Spleen (tissue), 11 donors: ENCODE measurements around the gene PPP1R14B. TPM values are rescaled to one million over a fixed set of nuclear protein-coding genes. Genes with fewer than 3 reads are reported as not detected.
A peak's percentile ranks its signal among the peaks of the same experiment; 100 is the strongest.

ENCODE experiments used
- DNase-seq: peaks from one replicate; pipeline ENCODE4 v3.0.0-alpha.2; 2020
- H3K27ac ChIP-seq, 8 donors: fragments of 200-600 bp; sonication (generic) in 7 of 8; 1 replicate in 4 of 8; 2 replicates in 4 of 8; pipeline versions ENCODE4 v1.5.0 to v1.8.0; 2016 to 2021; ENCODE audit warnings: inconsistent platforms in 4 of 8, mild to moderate bottlenecking in 4 of 8, moderate library complexity in 1 of 8
- H3K27me3 ChIP-seq, 7 donors: fragments of 200-600 bp; sonication (generic) in 6 of 7; replicated peaks in 1 of 7; 1 replicate in 4 of 7; 2 replicates in 3 of 7; pipeline versions ENCODE4 v1.5.0 to v1.8.0; 2016 to 2021; ENCODE audit warnings: inconsistent platforms in 3 of 7, mild to moderate bottlenecking in 1 of 7
- H3K36me3 ChIP-seq, 6 donors: fragments of 200-600 bp; sonication (generic) in 5 of 6; 1 replicate in 4 of 6; 2 replicates in 2 of 6; pipeline versions ENCODE4 v1.5.0 to v1.8.0; 2016 to 2021; ENCODE audit warnings: inconsistent platforms in 2 of 6
- H3K4me1 ChIP-seq, 6 donors: fragments of 200-600 bp; sonication (generic) in 5 of 6; 1 replicate in 3 of 6; 2 replicates in 3 of 6; pipeline versions ENCODE4 v1.5.0 to v1.8.0; 2016 to 2021; ENCODE audit warnings: inconsistent platforms in 3 of 6
- H3K4me3 ChIP-seq, 8 donors: fragments of 200-600 bp; sonication (generic) in 7 of 8; 1 replicate in 4 of 8; 2 replicates in 4 of 8; pipeline versions ENCODE4 v1.5.0 to v1.8.0; 2016 to 2021; ENCODE audit warnings: inconsistent platforms in 4 of 8, mild to moderate bottlenecking in 4 of 8, moderate library complexity in 2 of 8
- H3K9me3 ChIP-seq, 8 donors: fragments of 200-600 bp; sonication (generic) in 7 of 8; 1 replicate in 4 of 8; 2 replicates in 4 of 8; pipeline versions ENCODE4 v1.5.0 to v1.8.0; 2016 to 2021; ENCODE audit warnings: inconsistent platforms in 4 of 8
- CTCF ChIP-seq, 11 experiments: fragments of 200-600 bp in 7 of 11; fragments of 450-650 bp in 4 of 11; sonication (generic) in 4 of 11; IDR thresholded peaks in 8 of 11; conservative IDR thresholded peaks in 3 of 11; 1 replicate in 7 of 11; 2 replicates in 4 of 11; pipeline versions ENCODE4 v1.4.0 to v1.8.0; 2016 to 2021; ENCODE audit warnings: antibody characterized with exemption in 11 of 11, inconsistent platforms in 4 of 11, mild to moderate bottlenecking in 1 of 11
- POLR2A ChIP-seq, 3 donors: fragments of 450-650 bp; IDR thresholded peaks; one replicate each; pipeline ENCODE4 v1.5.1; 2017; ENCODE audit warnings: antibody characterized with exemption in 3 of 3, mild to moderate bottlenecking in 1 of 3
- POLR2AphosphoS5 ChIP-seq, 3 donors: sonication (generic); formaldehyde crosslinking; IDR thresholded peaks; one replicate each; pipeline ENCODE4 v1.5.1; 2017; ENCODE audit warnings: antibody characterized with exemption in 3 of 3
- WGBS, 5 donors: extraction: QIAGEN DNeasy Blood & Tissue Kit in 3 of 5; methylation state at CpG; one replicate each; pipeline versions ENCODE4 v1.1.5 to v1.1.7; 2013 to 2018; 5-methylcytosine and 5-hydroxymethylcytosine counted together
- intact Hi-C: fragments of 100-400 bp; cut with DNase I; formaldehyde crosslinking; loops from one replicate; pipeline ENCODE4 v1.15.0; 2023; ENCODE audit warnings: low total_unique reads
- polyA plus RNA-seq, 3 donors: library from polyadenylated mRNA; stranded (reverse); fragments of 200-250 nt; gene quantifications; one replicate each; pipeline ENCODE4 v1.2.1, GENCODE V29; 2013
- total RNA-seq, 7 donors: library from RNA; depleted of rRNA in 3 of 7; stranded (reverse); fragments of >200 nt in 3 of 7; fragmentation: NEBNext Ultra II Directional in 4 of 7; extraction: Animal tissue kit (Norgen Biotek cat#: 25700) in 4 of 7; gene quantifications; one replicate each; pipeline versions ENCODE4 v1.1.0 to v1.2.1, GENCODE V29; 2016 to 2021
- donor health status: healthy with polysubstance abuse.
- donor health status: DM: no; HTN: no; CAD: no; lungs with moderate emphysema.
- donor health status: DM: no; HTN: no; CAD: no.
- donor health status: Bipolar disorder and iron deficiency.
- donor health status: healthy.
- donor health status: DM: no; HTN: no; CAD: no.
- donor health status: DM: yes; HTN: yes; CAD: no.

Gene PPP1R14B
- total and polyA plus RNA-seq, 10 donors: 47.6 to 190 (median 83.6) TPM

- peak; percentile 84 for DNase-seq
- Histone ChIP-seq H3K9me3 (no peaks in the 10 kb centered on the region), H3K36me3 (peaks cover 0 to 59% (median 41%) of the 10 kb centered on the region in 6 donors), H3K27ac (peak overlapping the region in 5 of 8 donors; percentile 94 to 98 (median 98)), H3K4me1 (peaks cover 27 to 84% (median 56%) of the 10 kb centered on the region in 6 donors), H3K4me3 (peak overlapping the region in 1 of 8 donors; percentile 97), H3K27me3 (no peaks in the 10 kb centered on the region)
- 84 to 92% (median 90%) methylated on average over 11 to 17 of the region's 17 CpGs for WGBS, 5 donors
- TF ChIP-seq POLR2AphosphoS5 (IDR thresholded peaks at IDR 0.05): peak; percentile 39 to 73 (median 44)
- no peak for TF ChIP-seq POLR2A (IDR thresholded peaks at IDR 0.05)
- intact Hi-C loops: no loop called here
These were observed 22.4 kb downstream of the PPP1R14B start for GRCh38 chr11:64224151-64224890.

- 60 to 87% (median 74%) methylated on average over 14 to 24 of the region's 24 CpGs for WGBS, 5 donors
- peaks cover 0 to 67% (median 50%) of the 10 kb centered on the region in 6 donors for H3K36me3 ChIP-seq
- peak overlapping the region in 6 of 8 donors; percentile 48 to 98 (median 83) for H3K27ac ChIP-seq
- H3K4me1 ChIP-seq: peaks cover 23 to 82% (median 45%) of the 10 kb centered on the region in 6 donors
- DNase-seq: no peak
- no peaks in the 10 kb centered on the region for H3K9me3 ChIP-seq
- no peak overlapping the region for H3K4me3 ChIP-seq
- intact Hi-C loops: no loop called here
- H3K27me3 ChIP-seq: no peaks in the 10 kb centered on the region
- TF ChIP-seq CTCF (IDR thresholded peaks at IDR 0.05 in 8 of 11, conservative IDR thresholded peaks at IDR 0.05 in 3 of 11) (no peak), POLR2AphosphoS5 (IDR thresholded peaks at IDR 0.05) (peak; percentile 54 to 83 (median 65)), POLR2A (IDR thresholded peaks at IDR 0.05) (no peak)
These were observed 23.6 kb downstream of the PPP1R14B start for GRCh38 chr11:64223001-64223651.

GRCh38 chr11:64222651-64223000 is 24.1 kb downstream of the PPP1R14B start:
- peak overlapping the region in 6 of 8 donors; percentile 15 to 98 (median 83) for H3K27ac ChIP-seq
- no peak overlapping the region for H3K4me3 ChIP-seq
- H3K36me3 ChIP-seq: peaks cover 0 to 72% (median 52%) of the 10 kb centered on the region in 6 donors
- intact Hi-C loops: no loop called here
- H3K4me1 ChIP-seq: peaks cover 19 to 77% (median 40%) of the 10 kb centered on the region in 6 donors
- WGBS, 5 donors: 59 to 83% (median 79%) methylated on average over 9 of the region's 9 CpGs
- no peaks in the 10 kb centered on the region for H3K9me3 ChIP-seq
- TF ChIP-seq CTCF (IDR thresholded peaks at IDR 0.05 in 8 of 11, conservative IDR thresholded peaks at IDR 0.05 in 3 of 11) (no peak), POLR2AphosphoS5 (IDR thresholded peaks at IDR 0.05) (no peak)
- no peak for DNase-seq
- no peaks in the 10 kb centered on the region for H3K27me3 ChIP-seq

GRCh38 chr11:64220798-64221197 is 25.9 kb downstream of the PPP1R14B start:
- no peak overlapping the region for H3K4me3 ChIP-seq
- no peaks in the 10 kb centered on the region for H3K27me3 ChIP-seq
- TF ChIP-seq POLR2A (IDR thresholded peaks at IDR 0.05): no peak
- peak in 2 of 3 donors; percentile 39 to 75 for TF ChIP-seq POLR2AphosphoS5 (IDR thresholded peaks at IDR 0.05)
- no peak for TF ChIP-seq CTCF (IDR thresholded peaks at IDR 0.05 in 8 of 11, conservative IDR thresholded peaks at IDR 0.05 in 3 of 11)
- no peaks in the 10 kb centered on the region for H3K9me3 ChIP-seq
- peaks cover 0 to 90% (median 62%) of the 10 kb centered on the region in 6 donors for H3K36me3 ChIP-seq
- peak overlapping the region in 1 of 8 donors; percentile 24 for H3K27ac ChIP-seq
- no peak for DNase-seq
- peaks cover 9 to 67% (median 29%) of the 10 kb centered on the region in 6 donors for H3K4me1 ChIP-seq
- intact Hi-C loops: no loop called here
- 91 to 96% (median 92%) methylated on average over 5 to 14 of the region's 14 CpGs for whole genome bisulfite sequencing, 5 donors
